Measurements from ENCODE around the gene LEO1. TPM values are rescaled to one million over a fixed set of nuclear protein-coding genes. Genes with fewer than 3 reads are reported as not detected.

LEO1 gene
- total and polyA plus RNA-seq, 2 of the 13 experiments (the other 11 are each of a cell fraction or from before 2014, with no cell fraction given) = 17.0 to 60.3 TPM

DNA sequence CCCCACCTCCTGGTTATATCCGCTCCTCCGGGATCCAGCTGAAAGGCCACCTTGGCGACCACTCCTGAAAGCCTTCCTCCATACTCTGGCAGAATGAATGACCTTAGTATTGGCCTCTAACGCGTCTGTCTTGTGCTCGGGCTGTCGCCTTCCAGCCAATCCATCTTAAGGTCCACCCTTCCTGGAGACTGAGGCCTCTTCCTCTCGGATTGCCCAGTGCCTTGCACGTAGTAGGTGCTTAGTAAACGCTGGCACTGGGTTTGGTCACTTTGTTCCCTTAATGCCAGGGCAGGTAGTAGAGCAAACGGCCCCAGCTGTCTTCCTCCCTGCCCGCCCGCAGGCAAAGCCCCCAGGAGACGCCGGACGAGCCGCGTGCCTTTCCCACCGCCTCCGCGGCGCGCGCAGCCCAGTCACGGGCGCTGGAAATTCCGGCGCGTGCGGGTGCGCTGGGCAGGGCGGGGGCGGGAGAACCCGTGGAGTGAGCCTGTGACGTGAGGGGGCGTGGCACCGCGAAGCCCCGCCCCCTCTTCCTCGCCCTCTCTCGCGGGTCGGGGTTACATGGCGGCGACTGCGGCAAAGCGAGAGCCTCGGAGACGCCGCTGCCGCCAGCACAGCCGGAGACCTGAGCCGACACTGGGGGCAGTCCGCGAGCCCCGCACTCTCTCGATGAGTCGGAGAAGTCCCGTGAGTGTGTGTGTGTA, 47.3 kb upstream of the LEO1 start, which contains the start of gene MAPK6 (continued):
- TF ChIP-seq ZNF879 (CRISPR knock-in tag; IDR thresholded peaks at IDR 0.05) (0 out of 2 replicates have a peak, but pooled peaks have one; percentile 78), NCOA1 (CRISPR knock-in tag; IDR thresholded peaks at IDR 0.05) (peak; percentile 63; the same call in 1 of the 2 replicates), PCBP1 (IDR thresholded peaks at IDR 0.05; ENCODE audit: borderline replicate concordance, low read depth, low read length) (no peak), HNF4G (IDR thresholded peaks at IDR 0.05; ENCODE audit: borderline replicate concordance, low read depth, low read length) (no peak), HNF4G (CRISPR knock-in tag; IDR thresholded peaks at IDR 0.05; ENCODE audit: borderline replicate concordance, low read depth) (peak; percentile 58; the same call in 1 of the 2 replicates), HMG20A (CRISPR knock-in tag; IDR thresholded peaks at IDR 0.05; ENCODE audit: borderline replicate concordance) (no peak), PPARG (CRISPR knock-in tag; conservative IDR thresholded peaks at IDR 0.05) (0 out of 2 replicates have a peak, but pooled peaks have one; percentile 17), ZNF790 (CRISPR knock-in tag; IDR thresholded peaks at IDR 0.05; ENCODE audit: borderline replicate concordance) (peak; percentile 87; the same call in 1 of the 2 replicates), ZNF570 (CRISPR knock-in tag; IDR thresholded peaks at IDR 0.05; ENCODE audit: borderline replicate concordance) (0 out of 2 replicates have a peak, but pooled peaks have one; percentile 85), ZC3H13 (CRISPR knock-in tag; IDR thresholded peaks at IDR 0.05) (peak; percentile 92), POLR2A (IDR thresholded peaks at IDR 0.05; ENCODE audit: insufficient read depth in 1 of 2, low read depth in 2 of 2, low read length in 2 of 2) (peak; percentile 81 to 87), HOXD1 (CRISPR knock-in tag; IDR thresholded peaks at IDR 0.05) (no peak), ARNT2 (CRISPR knock-in tag; IDR thresholded peaks at IDR 0.05; ENCODE audit: low read depth) (peak; percentile 87), ZNF331 (CRISPR knock-in tag; IDR thresholded peaks at IDR 0.05) (no peak), ZNF556 (CRISPR knock-in tag; IDR thresholded peaks at IDR 0.05; ENCODE audit: borderline replicate concordance) (peak; percentile 91), KAT7 (CRISPR knock-in tag; IDR thresholded peaks at IDR 0.05; ENCODE audit: borderline replicate concordance) (0 out of 2 replicates have a peak, but pooled peaks have one; percentile 29)
- TF ChIP-seq, protein P1, sequence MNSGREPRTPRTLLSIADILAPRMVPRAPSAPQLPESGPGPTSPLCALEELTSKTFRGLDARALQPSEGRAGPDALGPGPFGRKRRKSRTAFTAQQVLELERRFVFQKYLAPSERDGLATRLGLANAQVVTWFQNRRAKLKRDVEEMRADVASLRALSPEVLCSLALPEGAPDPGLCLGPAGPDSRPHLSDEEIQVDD (CRISPR knock-in tag; IDR thresholded peaks at IDR 0.05; ENCODE audit: borderline replicate concordance) = peak; percentile 86; the same call in 1 of the 2 replicates
- TF ChIP-seq, protein P2, sequence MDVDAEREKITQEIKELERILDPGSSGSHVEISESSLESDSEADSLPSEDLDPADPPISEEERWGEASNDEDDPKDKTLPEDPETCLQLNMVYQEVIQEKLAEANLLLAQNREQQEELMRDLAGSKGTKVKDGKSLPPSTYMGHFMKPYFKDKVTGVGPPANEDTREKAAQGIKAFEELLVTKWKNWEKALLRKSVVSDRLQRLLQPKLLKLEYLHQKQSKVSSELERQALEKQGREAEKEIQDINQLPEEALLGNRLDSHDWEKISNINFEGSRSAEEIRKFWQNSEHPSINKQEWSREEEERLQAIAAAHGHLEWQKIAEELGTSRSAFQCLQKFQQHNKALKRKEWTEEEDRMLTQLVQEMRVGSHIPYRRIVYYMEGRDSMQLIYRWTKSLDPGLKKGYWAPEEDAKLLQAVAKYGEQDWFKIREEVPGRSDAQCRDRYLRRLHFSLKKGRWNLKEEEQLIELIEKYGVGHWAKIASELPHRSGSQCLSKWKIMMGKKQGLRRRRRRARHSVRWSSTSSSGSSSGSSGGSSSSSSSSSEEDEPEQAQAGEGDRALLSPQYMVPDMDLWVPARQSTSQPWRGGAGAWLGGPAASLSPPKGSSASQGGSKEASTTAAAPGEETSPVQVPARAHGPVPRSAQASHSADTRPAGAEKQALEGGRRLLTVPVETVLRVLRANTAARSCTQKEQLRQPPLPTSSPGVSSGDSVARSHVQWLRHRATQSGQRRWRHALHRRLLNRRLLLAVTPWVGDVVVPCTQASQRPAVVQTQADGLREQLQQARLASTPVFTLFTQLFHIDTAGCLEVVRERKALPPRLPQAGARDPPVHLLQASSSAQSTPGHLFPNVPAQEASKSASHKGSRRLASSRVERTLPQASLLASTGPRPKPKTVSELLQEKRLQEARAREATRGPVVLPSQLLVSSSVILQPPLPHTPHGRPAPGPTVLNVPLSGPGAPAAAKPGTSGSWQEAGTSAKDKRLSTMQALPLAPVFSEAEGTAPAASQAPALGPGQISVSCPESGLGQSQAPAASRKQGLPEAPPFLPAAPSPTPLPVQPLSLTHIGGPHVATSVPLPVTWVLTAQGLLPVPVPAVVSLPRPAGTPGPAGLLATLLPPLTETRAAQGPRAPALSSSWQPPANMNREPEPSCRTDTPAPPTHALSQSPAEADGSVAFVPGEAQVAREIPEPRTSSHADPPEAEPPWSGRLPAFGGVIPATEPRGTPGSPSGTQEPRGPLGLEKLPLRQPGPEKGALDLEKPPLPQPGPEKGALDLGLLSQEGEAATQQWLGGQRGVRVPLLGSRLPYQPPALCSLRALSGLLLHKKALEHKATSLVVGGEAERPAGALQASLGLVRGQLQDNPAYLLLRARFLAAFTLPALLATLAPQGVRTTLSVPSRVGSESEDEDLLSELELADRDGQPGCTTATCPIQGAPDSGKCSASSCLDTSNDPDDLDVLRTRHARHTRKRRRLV (CRISPR knock-in tag; IDR thresholded peaks at IDR 0.05) = peak; percentile 75
- TF ChIP-seq, protein P3, sequence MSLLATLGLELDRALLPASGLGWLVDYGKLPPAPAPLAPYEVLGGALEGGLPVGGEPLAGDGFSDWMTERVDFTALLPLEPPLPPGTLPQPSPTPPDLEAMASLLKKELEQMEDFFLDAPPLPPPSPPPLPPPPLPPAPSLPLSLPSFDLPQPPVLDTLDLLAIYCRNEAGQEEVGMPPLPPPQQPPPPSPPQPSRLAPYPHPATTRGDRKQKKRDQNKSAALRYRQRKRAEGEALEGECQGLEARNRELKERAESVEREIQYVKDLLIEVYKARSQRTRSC (CRISPR knock-in tag; IDR thresholded peaks at IDR 0.05; ENCODE audit: low read depth) = peak; percentile 94; the same call in 1 of the 2 replicates
- TF ChIP-seq, protein P4, sequence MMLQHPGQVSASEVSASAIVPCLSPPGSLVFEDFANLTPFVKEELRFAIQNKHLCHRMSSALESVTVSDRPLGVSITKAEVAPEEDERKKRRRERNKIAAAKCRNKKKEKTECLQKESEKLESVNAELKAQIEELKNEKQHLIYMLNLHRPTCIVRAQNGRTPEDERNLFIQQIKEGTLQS (CRISPR knock-in tag; IDR thresholded peaks at IDR 0.05) = peak; percentile 59

All from HepG2 (cell line).